NCI-H1417 treated with DMSO at 0.1 percent for 48 hours (cell line): ENCODE measurements around the gene ABHD1.
"Not testable (repeated sequence)": the region's sequence is repeated elsewhere in the genome, so short reads cannot be mapped to it uniquely, and the experiment has no call there.

Source experiments
- DNase-seq: peaks from one replicate; lab custom pipeline; 2025; lab: John Stamatoyannopoulos, UW

ABHD1 gene

GRCh38 chr2:27123302-27124150 is at the start of gene ABHD1:
ABHD1 (plus strand) TSS chr2:27123815; CDS start chr2:27123949, 134 bp downstream.
- DNase-seq: no peak

- no peak for DNase-seq
These were observed 48.7 kb upstream of the ABHD1 start for GRCh38 chr2:27074738-27075565.

- DNase-seq: not testable (repeated sequence)
These were observed 48.1 kb upstream of the ABHD1 start for GRCh38 chr2:27075566-27075871.

GRCh38 chr2:27076323-27076722 is 47.3 kb upstream of the ABHD1 start:
- no peak for DNase-seq

- DNase-seq: no peak
These were observed 46.4 kb upstream of the ABHD1 start for GRCh38 chr2:27077231-27077630.

- no peak for DNase-seq
These were observed 45.1 kb upstream of the ABHD1 start, which contains the start of gene EMILIN1 for GRCh38 chr2:27078267-27079194. EMILIN1 (plus strand) TSS chr2:27078615; CDS start chr2:27079066, 451 bp downstream.

GRCh38 chr2:27079233-27080139 is 44.1 kb upstream of the ABHD1 start:
- no peak for DNase-seq

- no peak for DNase-seq
These were observed 43.5 kb upstream of the ABHD1 start for GRCh38 chr2:27080140-27080469.

GRCh38 chr2:27080603-27080936 is 43.0 kb upstream of the ABHD1 start:
- DNase-seq: no peak

GRCh38 chr2:27081984-27082772 is 41.4 kb upstream of the ABHD1 start:
- no peak for DNase-seq

- DNase-seq: no peak
These were observed 40.7 kb upstream of the ABHD1 start for GRCh38 chr2:27082773-27083409.

- DNase-seq: no peak
These were observed 40.0 kb upstream of the ABHD1 start for GRCh38 chr2:27083410-27084296.

GRCh38 chr2:27084297-27085061 is 39.1 kb upstream of the ABHD1 start:
- no peak for DNase-seq

GRCh38 chr2:27085062-27085672 is 38.4 kb upstream of the ABHD1 start:
- no peak for DNase-seq

GRCh38 chr2:27085673-27086089 is 37.9 kb upstream of the ABHD1 start:
- DNase-seq: no peak

- peak; percentile 83 for DNase-seq
These were observed 37.4 kb upstream of the ABHD1 start for GRCh38 chr2:27086090-27086723.
